Thyroid gland (tissue), 4 donors: Measurements from ENCODE around the gene LYZL2.
"Not testable (repeated sequence)": the region's sequence is repeated elsewhere in the genome, so short reads cannot be mapped to it uniquely, and the experiment has no call there.

Experiments used
- CTCF ChIP-seq, 6 experiments: fragments of 200-600 bp in 3 of 6; fragments of 450-650 bp in 3 of 6; sonication (generic) in 3 of 6; IDR thresholded peaks; one replicate each; pipeline ENCODE4 v1.5.1; 2016 to 2019; ENCODE audit warnings: antibody characterized with exemption in 6 of 6, mild to moderate bottlenecking in 2 of 6, inconsistent platforms in 1 of 6, moderate library complexity in 1 of 6
- POLR2A ChIP-seq, 2 donors: fragments of 450-650 bp; IDR thresholded peaks; one replicate each; pipeline ENCODE4 v1.6.1; 2017; ENCODE audit warnings: antibody characterized with exemption in 2 of 2, mild to moderate bottlenecking in 2 of 2, moderate library complexity in 1 of 2

GRCh38 chr10:30655001-30655400 lies 25.4 kb upstream of the LYZL2 start:
- TF ChIP-seq CTCF, POLR2A (IDR thresholded peaks at IDR 0.05): not testable (repeated sequence)
